Eye (tissue), 1 donor: Measurements from ENCODE around the gene TMEM52B.

Source experiments
- DNase-seq: peaks from one replicate; pipeline ENCODE4 v3.0.0-alpha.2; 2015

The TMEM52B gene

DNA sequence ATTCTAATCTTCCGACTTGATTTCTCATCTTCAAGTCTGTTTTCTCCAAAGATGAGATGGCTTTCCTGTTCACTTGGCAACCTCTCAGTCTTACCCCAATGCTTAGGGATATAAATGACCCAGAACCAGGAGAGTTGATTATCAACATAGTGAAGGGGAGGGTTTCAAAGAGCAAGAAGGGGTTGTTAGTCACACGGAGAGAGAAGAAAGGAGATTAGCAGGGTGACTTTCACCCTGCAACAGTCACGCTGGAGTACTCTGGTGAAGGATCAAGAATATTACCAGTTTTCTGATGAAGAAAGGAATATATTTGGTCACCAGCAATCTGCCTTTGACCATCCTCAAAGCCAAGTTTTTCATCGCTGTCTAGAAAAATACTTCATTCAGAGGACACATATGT, at the start of gene TMEM52B:
Gene TMEM52B, plus strand, starts transcription at position 212 of the 400 bp plus-strand sequence. CDS start 543 bp downstream, outside the sequence.
- DNase-seq, result no peak

DNA sequence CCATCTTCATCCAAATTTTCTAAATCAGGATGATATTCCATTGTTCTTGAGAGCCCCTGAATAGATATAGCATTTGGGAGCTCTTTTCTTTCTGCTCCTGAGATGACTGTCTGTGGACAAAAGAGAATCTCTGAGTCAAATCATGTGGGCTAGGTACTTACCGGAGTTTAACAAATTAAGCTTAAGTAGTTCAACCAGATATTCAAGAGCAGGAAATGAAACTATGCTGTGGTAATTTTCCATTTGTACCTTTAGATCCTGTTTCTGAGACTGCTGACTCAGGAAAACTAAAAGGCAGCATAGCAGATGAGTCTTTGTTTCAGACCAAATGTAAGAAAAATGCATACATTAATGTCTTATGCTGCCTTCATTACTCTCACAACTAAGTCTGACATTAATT, 48.8 kb upstream of the TMEM52B start, which contains the start of gene CLEC7A:
Gene CLEC7A, minus strand, starts transcription at position 158 of the 400 bp plus-strand sequence. Its CDS starts 117 bp downstream, at position 41.
- DNase-seq, result no peak

DNA sequence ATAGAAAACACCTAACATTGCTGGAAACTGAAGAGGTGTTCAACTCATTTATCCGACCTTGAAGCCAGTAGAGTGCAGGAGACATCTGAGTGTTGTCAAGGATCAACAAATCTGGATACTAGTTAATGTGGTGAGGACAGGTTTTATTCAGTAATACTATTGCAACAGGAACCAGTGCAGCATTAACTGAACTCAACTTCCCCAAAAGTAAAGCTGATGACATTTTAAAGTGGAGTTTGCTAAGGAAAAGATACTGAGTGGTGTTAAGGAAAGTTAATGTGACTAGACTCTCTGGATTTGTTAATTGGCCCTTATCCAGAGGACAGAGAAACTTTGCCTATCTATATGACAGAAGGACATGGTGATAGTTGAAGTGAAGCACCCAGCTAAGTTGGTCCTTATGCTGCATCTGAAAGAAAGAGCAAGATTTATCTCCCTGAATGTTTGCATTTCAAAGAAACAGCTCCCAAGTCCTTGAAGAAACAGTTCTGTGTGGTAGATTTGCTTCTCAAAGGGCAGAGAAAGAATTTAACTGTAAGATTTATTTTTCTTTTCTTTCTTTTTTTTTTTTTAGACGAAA, 47.6 kb upstream of the TMEM52B start:
- no peak for DNase-seq

DNA sequence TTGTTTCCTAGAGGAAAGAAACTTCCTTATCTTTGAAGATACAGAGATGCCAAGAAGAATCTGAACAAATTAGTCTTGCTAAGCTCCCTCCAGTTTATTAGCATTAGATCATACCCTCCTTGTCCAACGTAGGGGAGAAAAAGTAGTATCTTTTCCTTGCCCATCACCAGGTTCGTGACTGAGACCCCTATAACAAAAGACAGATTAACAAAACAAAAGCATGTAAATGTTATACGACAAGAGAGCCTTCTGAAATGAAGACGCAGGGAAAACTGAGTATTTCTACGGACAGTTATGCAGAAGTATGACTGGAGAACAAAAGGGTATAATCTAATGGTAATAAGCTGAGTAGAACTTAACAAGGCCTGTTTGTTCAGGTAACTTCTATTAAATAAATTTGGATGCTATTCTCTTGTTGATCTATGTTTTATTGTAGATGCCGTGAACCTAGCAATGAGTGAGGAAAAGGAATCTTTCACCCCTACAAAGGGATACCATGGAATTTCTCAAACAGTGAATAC, 45.9 kb upstream of the TMEM52B start:
- DNase-seq, result no peak

DNA sequence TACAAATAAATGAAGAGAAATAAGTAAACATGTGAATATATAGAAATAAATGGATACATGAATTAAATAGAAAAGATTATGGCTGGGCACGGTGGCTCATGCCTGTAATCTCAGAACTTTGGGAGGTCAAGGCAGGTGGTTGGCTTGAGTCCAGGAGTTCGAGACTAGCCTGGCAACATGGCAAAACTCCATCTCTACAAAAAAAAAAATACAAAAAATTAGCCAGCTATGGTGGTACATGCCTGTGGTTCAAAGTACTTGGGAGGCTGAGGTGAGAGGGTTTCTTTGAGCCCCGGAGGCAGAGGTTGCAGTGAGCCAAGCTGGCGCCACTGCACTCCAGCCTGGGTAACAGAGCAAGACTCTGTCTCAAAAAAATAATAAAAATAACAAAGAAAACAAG, 43.7 kb upstream of the TMEM52B start:
- DNase-seq, result no peak

DNA sequence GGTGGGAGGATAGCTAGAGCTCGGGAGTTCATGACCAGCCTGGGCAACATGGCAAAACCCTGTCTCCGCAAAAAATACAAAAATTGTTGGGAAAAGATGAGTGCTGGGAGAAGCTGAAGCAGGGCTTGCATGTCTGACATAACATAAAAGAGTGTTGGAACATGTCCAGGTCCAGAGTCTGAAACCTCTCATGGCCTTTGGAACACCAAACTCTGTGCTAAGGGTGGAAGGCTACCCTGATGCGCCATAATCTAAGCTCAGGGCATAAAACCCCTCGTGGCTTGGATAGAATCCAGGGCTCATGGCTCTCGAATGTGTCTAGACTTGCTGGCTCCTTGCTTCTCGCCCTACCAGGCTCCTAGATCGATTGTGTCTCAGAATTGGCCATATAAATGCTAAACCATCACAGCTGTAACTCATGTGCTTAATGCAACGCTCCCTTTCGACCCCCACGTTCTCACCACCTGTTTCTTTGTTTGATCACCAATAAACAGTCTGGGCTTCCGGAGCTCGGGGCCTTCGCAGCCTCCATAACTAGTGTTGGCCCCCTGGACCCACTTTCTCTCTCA, 42.1 kb upstream of the TMEM52B start:
- no peak for DNase-seq

DNA sequence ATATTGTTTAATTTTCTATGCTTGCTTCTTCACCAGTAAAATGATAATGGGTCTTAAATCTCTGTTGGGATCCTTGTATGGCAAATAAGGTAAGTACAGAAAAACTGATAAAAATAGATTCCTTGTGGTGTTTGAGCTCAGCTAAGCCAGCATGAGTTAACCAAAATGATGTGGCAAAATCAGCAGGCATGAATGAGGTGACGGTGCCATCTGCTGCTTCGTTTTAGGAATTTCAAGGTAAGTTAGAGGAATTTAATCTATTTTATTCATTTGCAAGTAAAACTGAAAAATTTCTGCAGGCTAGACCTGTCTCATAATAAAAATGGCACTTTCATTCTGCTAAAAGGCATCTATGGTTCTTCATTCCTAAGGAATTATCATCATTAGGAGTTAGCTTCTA, 38.8 kb upstream of the TMEM52B start:
- peak; percentile 74 for DNase-seq

DNA sequence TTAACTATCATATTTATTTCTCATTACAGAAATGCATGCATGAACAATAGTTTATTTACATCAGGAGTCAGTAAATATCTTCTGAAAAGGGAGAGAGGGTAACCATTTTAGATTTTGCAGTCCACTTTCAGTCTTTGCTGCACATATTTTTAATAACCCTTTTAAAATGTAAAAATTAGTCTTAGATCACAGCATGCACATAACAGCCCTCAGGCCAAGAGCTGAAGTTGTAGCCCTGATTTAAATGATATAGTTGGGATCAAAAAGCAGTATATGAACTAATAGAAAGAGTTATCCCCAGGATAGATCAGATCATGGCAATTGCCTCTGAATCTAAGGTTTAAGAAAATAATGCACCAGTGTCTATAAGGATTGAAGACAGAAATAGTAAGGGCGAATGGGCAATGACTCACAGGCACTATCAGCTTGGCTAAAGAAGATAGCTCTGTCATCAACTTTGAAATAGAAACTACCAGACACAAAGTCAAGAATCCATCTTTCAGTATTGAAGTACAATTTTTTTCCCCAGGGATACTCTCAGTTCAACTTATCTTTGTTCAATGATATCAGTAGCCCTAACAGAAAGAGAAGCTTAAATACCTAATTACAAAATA, 35.7 kb upstream of the TMEM52B start:
- DNase-seq, result no peak

DNA sequence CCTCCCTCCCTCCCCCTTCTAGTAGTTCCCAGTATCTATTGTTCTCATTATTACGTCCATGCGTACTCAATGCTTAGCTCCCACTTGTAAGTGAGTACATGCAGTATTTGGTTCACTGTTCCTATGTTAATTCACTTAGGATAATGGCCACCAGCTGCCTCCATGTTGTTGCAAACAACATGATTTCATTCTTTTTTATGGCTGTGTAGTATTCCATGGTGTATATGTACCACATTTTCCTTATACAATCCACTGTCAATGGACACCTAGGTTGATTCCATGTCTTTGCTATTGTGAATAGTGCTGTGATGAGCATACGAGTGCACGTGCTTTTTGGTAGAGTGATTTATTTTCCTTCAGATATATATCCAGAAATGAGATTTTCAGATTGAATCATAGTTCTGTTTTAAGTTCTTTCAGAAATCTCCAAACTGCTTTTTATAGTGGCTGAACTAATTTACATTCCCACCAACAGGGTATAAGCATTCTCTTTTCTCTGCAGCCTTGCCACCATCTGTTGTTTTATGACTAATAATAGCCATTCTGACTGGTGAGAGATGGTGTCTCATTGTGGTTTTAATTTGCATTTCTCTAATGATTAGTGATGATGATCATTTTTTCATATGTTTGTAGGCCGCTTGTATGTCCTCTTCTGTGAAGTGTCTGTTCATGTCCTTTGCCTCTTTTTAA, 31.0 kb upstream of the TMEM52B start:
- no peak for DNase-seq

DNA sequence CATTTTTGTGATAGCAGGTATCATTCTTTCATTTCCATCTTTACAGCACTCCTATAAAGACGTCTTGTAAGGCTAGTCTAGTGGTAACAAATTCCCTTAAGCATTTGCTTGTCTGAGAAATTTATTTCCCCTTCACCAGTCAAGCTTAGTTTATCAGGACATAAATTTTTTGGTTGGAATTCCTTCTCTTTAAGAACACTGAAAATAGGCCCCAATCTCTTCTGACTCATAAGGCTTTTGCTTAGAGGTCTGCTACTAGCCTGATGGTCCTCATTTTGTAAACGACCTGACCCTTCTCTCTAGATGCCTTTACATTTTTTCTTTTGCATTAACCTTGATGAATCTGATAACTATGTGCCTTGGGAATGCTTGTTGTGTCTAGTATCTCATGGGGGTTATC, 27.2 kb upstream of the TMEM52B start:
- no peak for DNase-seq

DNA sequence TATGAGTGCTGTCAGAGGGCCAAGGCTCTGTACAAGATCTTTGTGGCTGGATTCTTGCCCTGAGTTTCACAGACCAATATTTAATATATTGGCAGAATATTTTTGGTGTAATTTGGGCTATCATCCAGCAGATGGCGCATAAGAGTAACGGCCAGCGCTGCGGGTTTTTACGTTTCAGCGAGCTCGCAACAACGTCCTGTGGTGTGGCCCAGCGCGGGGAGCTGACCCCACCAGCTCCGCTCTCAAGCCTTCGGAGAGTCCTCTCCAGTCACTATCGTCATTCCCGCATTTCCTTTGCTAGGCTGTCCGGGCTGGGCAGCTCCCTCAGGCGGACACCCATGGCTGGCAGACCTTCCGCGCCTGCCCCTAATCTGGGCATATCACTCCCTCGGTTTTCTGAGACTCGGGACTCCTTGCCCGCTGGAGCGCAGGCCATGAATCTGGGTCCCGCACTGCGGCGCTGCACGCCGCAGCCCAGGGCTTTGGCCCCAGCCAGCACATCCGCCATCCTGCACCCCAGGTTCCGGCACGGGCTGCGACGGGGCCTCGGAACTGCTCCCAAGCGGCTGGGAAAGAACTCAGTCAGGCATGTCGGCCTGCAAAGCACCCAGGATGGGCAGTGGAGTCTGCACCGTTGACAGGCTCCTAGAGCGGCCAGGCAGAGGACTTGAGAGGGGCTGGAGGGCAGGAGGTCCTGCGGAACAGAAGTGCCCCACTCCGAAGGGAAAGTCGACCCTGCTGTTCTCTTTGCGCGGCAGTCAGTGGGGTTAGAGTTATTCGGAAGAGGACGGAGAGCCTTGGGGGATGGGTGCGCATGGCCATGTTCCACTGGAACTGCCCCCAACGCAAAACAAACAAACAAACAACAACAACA, 25.3 kb upstream of the TMEM52B start:
- DNase-seq, result peak; percentile 94

DNA sequence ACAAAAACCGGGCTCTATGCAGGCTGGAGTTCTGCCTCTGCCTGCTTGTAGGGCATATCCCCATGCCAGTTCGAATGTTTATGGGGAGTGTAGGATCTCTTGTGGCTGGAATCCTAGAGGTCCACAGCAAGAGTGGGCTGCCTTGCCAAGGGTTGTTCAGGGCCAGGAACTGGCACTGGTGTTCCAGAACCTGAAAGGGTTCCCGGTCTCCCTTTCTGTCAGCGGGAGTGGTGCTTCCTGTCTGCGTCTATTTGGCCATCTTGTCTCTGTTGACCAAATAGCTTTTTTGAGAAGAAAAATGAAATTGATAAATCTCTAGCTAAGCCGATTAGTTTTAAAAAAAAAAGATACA, 24.7 kb upstream of the TMEM52B start:
- no peak for DNase-seq

DNA sequence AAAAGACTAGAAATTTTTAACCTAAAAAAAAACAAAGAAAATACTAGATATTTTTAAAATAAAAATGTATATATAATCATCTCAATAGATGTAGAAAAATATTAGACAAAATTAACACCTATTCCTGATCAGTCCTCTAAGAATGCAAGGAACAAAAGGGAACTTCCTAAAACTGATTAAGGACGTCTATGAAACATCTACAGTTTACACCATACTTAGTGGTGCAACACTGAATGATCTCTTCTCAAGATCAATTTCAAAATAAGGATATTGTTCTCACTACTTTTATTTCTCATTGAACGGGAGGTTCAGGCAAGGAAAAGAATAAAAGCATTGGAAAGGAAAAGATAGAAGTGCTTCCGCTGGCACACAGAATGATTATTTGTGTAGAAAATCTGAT, 22.9 kb upstream of the TMEM52B start:
- DNase-seq, result no peak

DNA sequence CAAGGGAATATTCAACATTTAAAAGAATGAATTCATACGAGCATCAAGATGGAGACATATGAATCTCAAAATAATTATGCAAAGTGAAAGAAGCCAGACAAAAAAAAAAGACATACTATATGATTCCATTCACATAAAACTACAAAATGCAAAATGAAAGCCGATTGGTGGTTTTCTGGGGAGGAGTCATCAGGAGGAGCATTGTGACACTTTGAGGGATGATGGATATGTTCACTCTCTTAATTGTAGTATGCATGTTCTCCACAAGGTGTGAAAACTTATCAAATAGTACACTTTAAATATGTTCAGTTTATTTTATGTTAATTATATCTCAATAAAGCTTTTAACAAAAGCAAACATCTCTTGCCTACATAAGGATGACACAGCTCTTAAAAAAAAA, 20.4 kb upstream of the TMEM52B start:
- DNase-seq, result no peak

DNA sequence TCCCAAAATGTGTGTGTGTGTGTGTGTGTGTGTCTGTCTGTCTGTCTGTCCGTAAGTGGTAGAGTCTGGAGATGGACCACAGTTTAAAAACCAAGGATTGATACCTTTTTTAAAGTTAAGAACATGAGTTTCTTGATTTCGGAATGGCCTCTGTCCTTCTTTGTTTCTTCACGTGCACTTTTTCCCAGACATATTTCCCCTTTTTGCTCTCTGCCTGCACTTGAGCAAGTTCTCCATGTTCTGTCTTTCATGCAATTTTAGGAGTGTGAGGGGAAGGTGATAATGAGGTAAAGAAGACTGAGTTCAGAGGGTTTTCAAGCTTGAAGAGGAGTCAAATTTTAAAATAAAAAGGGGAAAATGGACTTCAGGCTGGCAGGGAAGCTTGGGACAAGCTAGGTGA, 19.6 kb upstream of the TMEM52B start:
- no peak for DNase-seq

DNA sequence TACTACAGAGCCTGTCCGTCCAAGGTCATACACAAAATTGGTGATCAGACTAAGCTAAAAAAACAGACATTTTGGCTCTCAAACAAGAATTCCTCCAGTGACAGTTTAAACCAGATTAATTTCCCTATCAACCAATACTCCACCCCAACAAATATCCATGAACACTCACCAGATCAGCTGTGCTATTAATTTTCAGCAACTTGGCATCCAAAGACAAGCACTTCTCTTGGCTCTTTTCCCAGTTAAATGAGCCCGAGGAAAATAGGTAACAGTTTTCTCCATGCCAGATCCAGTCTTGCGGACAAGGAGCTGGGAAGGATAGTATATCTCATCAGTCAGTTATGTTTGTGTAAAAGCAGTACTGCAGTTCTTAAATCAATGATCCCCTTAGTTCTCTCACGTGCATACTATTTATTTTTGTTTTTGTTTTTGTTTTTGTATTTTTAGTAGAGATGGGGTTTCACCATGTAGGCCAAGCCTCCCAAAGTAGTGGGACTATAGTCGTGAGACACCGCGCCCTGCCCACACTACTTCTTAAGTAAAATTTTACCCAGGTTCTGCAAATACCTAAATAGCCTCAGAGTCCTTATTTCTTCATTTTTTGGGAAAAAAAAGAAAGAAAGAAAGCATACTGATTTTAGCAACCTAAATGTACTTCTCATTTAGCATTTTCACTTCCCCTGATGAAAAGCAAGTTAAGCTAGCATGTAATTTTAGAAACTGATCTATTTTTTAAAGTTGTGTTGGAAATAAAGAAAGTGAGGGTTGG, 18.0 kb upstream of the TMEM52B start:
- no peak for DNase-seq

DNA sequence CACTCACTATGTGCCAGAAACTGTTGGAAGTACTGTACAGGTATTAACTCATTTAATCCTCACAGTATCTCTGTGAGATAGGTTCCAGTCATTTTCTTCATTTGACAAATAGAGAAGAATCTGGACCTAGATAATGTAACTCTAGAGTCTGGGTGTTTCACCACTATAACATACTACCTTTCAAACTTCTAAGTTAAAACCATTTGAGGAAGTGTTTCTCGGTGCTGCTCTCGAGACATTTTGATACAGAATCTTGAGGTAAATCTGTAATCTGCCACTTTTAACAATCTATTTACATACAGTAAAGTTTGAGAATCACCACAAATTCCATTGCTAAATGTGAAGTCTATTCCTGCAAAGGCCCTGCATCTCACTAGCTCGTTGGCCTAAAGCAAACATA, 15.7 kb upstream of the TMEM52B start:
- no peak for DNase-seq

DNA sequence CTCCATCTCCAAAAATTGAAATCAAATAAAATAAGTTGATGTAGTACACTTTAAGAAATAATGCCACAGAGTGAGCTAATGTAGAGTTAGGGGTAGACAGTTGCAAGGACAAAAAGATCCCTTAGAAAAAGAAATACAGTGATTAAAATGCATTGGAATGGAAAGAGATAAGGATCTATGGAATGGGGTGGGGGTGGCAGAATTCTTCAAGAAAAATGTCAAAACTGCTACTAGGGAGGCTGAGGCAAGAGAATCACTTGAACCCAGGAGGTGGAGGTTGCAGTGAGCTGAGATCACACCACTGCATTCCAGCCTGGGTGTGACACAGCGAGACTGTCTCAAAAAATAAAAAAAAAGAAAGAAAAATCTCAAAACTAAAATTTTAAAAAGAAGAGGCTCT, 13.4 kb upstream of the TMEM52B start:
- no peak for DNase-seq

DNA sequence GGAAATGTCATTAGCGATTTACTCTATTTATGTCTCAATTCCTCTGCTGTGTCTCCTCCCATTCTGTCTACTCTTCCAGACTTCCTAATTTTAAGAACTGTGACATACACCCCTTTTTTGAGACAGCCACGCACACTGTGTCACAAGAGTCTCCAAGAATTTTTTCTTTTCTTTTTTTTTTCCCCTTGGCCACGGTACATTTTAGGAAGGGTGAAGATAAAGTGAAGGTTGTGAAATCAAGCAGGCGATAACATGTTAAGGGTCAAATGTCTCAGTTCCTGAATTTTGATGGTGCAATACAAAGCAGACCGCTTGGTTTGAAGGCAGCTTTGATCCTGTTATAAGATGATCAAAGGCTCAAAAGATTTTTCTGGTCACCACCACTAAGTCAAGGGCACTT, 11.2 kb upstream of the TMEM52B start:
- DNase-seq, result no peak

DNA sequence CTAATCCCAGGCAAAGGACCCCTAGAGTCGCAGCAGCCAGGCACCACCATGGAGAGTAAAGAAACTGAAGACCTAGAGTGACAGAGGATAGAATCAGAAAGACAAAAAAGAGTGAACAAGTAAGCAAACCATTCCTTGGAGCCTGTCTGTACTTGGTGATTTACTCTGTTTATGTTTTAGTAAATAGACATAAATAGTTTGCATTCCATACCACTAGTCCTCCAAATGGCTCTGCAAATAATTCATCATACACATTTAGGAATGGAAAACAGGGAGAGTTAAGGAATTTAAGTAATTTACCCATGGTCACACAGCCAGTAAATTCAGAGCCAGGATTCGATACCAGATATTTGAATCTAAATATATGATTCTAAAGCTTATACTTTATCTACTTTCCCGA, 9.7 kb upstream of the TMEM52B start:
- no peak for DNase-seq

DNA sequence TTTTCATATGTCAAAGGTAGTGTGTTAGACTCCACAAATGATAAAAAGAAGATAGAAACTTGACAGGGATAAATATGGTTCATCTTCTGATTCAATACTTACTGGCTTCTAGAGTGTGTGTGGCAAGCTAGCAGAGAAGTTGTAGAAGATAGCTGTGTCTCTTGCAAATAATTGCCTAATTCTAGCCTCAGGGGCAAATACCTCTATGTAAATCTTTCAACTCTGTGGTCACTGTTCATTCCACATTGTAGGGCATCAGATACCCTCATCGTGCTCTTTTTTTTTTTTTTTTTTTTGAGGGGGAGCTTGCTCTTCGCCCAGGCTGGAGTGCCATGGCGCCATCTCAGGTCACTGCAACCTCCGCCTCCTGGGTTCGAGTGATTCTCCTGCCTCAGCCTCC, 8.6 kb upstream of the TMEM52B start:
- no peak for DNase-seq
